GM12878 (cell line): ENCODE results near the gene MCC.

Source experiments
- CEBPB ChIP-seq, 2 experiments: fragments of 150-350 bp in 1 of 2; IDR thresholded peaks; 2 replicates each; pipeline ENCODE4 v1.6.1; 2012 to 2014; ENCODE audit warnings: low read depth in 2 of 2, low read length in 2 of 2, borderline replicate concordance in 1 of 2, inconsistent platforms in 1 of 2
- SIN3A ChIP-seq: IDR thresholded peaks from 2 replicates; pipeline ENCODE4 v1.6.1; 2012; ENCODE audit warnings: low read depth, low read length, improper control_type of control experiment
- STAT1 ChIP-seq: fragments of 450-650 bp; conservative IDR thresholded peaks from 2 replicates; pipeline ENCODE4 v1.6.1; 2014; ENCODE audit warnings: antibody characterized with exemption, mild to moderate bottlenecking
- TCF7 ChIP-seq: IDR thresholded peaks from 2 replicates; pipeline ENCODE4 v1.6.1; 2014; ENCODE audit warnings: antibody characterized with exemption, borderline replicate concordance

DNA sequence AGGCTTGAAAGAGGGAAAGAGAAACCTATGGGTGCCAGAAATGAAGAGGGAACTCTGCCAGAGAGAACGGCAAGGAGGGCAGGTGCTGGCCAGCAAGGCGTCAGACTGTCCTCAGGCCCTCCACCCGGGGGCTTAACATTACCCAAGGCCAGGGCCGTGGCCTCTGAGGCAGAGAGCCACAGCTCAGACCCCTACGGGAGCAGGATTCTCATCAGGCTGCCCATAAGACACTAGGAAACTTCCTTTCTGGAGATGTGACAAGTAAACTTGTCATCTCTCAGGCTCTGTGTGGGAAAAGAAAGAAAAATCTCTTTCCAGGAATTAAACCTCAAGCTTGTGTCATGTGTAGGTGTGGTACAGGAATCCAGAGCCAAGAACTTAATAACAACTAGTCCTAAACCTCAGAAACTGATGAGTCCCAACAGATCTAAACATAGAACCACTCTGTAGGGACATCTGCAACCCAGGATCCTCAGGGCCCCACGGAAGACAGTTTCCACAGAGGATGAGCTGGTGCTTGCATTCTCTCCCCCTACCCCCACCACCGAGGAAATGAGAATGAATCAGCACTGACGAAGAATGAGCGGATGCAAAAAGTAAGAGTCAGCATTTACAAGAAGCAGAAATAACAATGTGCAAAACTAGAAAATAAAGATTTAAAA lies 437.4 kb downstream of the MCC start:
- TF ChIP-seq CEBPB (IDR thresholded peaks at IDR 0.05; ENCODE audit: borderline replicate concordance in 1 of 2, low read depth in 2 of 2, low read length in 2 of 2) (no peak), TCF7 (no peak), STAT1 (no peak), SIN3A (no peak)
